Kidney (tissue), 14 donors: ENCODE data around the gene KYNU. TPM values are rescaled to one million over a fixed set of nuclear protein-coding genes. Genes with fewer than 3 reads are reported as not detected.
"Not testable (repeated sequence)": the region's sequence is repeated elsewhere in the genome, so short reads cannot be mapped to it uniquely, and the experiment has no call there.

Experiments used
- DNase-seq, 5 donors: peaks; one replicate each; pipeline ENCODE4 v3.0.0-alpha.2; 2013 to 2020
- FAIRE-seq: peaks from 2 replicates; lab custom pipeline; 2012; peaks lifted over from hg19 to GRCh38; lab: Jason Lieb, UNC
- H3K27ac ChIP-seq, 2 donors: one replicate each; pipeline ENCODE4 v1.7.0; 2013; ENCODE audit warnings: low read depth in 2 of 2, low read length in 2 of 2, inconsistent platforms in 1 of 2
- H3K27me3 ChIP-seq: one replicate; pipeline ENCODE4 v1.7.1; 2013; ENCODE audit warnings: low read length, inconsistent platforms; ENCODE audit not compliant: control insufficient read depth, insufficient read depth
- H3K36me3 ChIP-seq, 3 donors: one replicate each; pipeline versions ENCODE4 v1.7.0 to v1.7.1; 2013; ENCODE audit warnings: low read length in 3 of 3, control low read depth in 1 of 3, inconsistent platforms in 1 of 3; ENCODE audit not compliant: insufficient read depth in 3 of 3, control insufficient read depth in 2 of 3
- H3K4me1 ChIP-seq, 3 donors: one replicate each; pipeline versions ENCODE4 v1.7.0 to v1.7.1; 2013; ENCODE audit warnings: low read length in 3 of 3, inconsistent platforms in 1 of 3, low read depth in 1 of 3; ENCODE audit not compliant: control insufficient read depth in 2 of 3, insufficient read depth in 2 of 3
- H3K4me3 ChIP-seq, 3 donors: one replicate each; pipeline versions ENCODE4 v1.7.0 to v1.8.1; 2013; ENCODE audit warnings: low read length in 3 of 3, control low read depth in 1 of 3, inconsistent platforms in 1 of 3
- H3K9ac ChIP-seq, 3 donors: one replicate each; pipeline versions ENCODE4 v1.7.0 to v1.7.1; 2013; ENCODE audit warnings: low read length in 3 of 3, control low read depth in 1 of 3, inconsistent platforms in 1 of 3
- H3K9me3 ChIP-seq, 3 donors: one replicate each; pipeline versions ENCODE4 v1.7.0 to v1.7.1; 2013; ENCODE audit warnings: low read length in 3 of 3, control low read depth in 1 of 3, inconsistent platforms in 1 of 3; ENCODE audit not compliant: control insufficient read depth in 2 of 3, insufficient read depth in 1 of 3
- CTCF ChIP-seq: IDR thresholded peaks from 3 replicates; pipeline ENCODE4 v1.5.1; 2012; ENCODE audit warnings: mild to moderate bottlenecking, moderate library complexity, borderline replicate concordance; ENCODE audit not compliant: insufficient read depth; ENCODE audit errors: extremely low read depth
- intact Hi-C: fragments of 100-400 bp; cut with DNase I; formaldehyde crosslinking; loops from one replicate; pipeline ENCODE4 v1.11.1; 2022
- polyA plus RNA-seq: library from polyadenylated mRNA; stranded (reverse); fragments of 350-450 nt; fragmentation: Illumina TruSeq; extraction: RNeasy Lipid Tissue Mini Kit (QIAGEN cat#74804); gene quantifications from one replicate; pipeline ENCODE4 v1.2.3, GENCODE V29; 2014; ENCODE audit warnings: low read depth, low replicate concordance; ENCODE audit not compliant: insufficient read depth
- total RNA-seq: library from RNA; stranded (reverse); fragmentation: NEBNext Ultra II Directional; extraction: Animal tissue kit (Norgen Biotek cat#: 25700); gene quantifications from one replicate; pipeline ENCODE4 v1.2.1, GENCODE V29; 2021
- donor health status: control.
- donor health status: control.
- donor health status: control.
- donor health status: control.
- donor health status: control.
- donor health status: DM: yes; HTN: yes; CAD: no.
- donor health status: Normal renal cell carcinoma (clear cell type).

KYNU gene
- total and polyA plus RNA-seq, 2 donors from 2014 or later, result 6.4 to 14.5 TPM

- no peak for FAIRE-seq
- intact Hi-C loops, result no loop called here
These were observed 174.0 kb downstream of the KYNU start for GRCh38 chr2:143051465-143051864.

GRCh38 chr2:143053437-143053836 is 176.0 kb downstream of the KYNU start:
- H3K9me3 ChIP-seq, H3K27ac ChIP-seq, H3K27me3 ChIP-seq, H3K4me3 ChIP-seq, H3K9ac ChIP-seq, H3K4me1 ChIP-seq, H3K36me3 ChIP-seq, FAIRE-seq, intact Hi-C loops, DNase-seq: not testable (repeated sequence)

More at GRCh38 chr2:143051465-143051864, 174.0 kb downstream of the KYNU start:
- Histone ChIP-seq H3K9me3 (no peaks in the 10 kb centered on the region), H3K9ac (no peak overlapping the region), H3K27me3 (no peaks in the 10 kb centered on the region), H3K4me1 (no peaks in the 10 kb centered on the region), H3K36me3 (no peaks in the 10 kb centered on the region), H3K27ac (no peak overlapping the region), H3K4me3 (no peak overlapping the region)
- TF ChIP-seq CTCF, result no peak
- DNase-seq, result no peak

GRCh38 chr2:143056550-143056949 is 179.1 kb downstream of the KYNU start:
- TF ChIP-seq CTCF, result no peak
- Histone ChIP-seq H3K9me3 (no peaks in the 10 kb centered on the region), H3K4me1 (no peaks in the 10 kb centered on the region), H3K9ac (no peak overlapping the region), H3K4me3 (no peak overlapping the region), H3K27me3 (no peaks in the 10 kb centered on the region), H3K27ac (no peak overlapping the region), H3K36me3 (no peaks in the 10 kb centered on the region)
- DNase-seq, result no peak
- intact Hi-C loops, result no loop called here
- FAIRE-seq, result no peak

- FAIRE-seq (no peak), DNase-seq (no peak)
- intact Hi-C loops, result no loop called here
- H3K36me3 ChIP-seq, result no peaks in the 10 kb centered on the region
- H3K27me3 ChIP-seq, result no peaks in the 10 kb centered on the region
- no peaks in the 10 kb centered on the region for H3K4me1 ChIP-seq
- no peak for TF ChIP-seq CTCF
- no peaks in the 10 kb centered on the region for H3K9me3 ChIP-seq
- no peak overlapping the region for H3K4me3 ChIP-seq
- no peak overlapping the region for H3K27ac ChIP-seq
- H3K9ac ChIP-seq, result no peak overlapping the region
These were observed 181.4 kb downstream of the KYNU start for GRCh38 chr2:143058851-143059250.
